Sigmoid colon (tissue), 7 donors: ENCODE results near the gene MIPEP. TPM values are rescaled to one million over a fixed set of nuclear protein-coding genes. Genes with fewer than 3 reads are reported as not detected.

Experiments
- DNase-seq: peaks from one replicate; pipeline ENCODE4 v3.0.0-alpha.2; 2019
- H3K27ac ChIP-seq, 4 donors: fragments of 200-600 bp; sonication (generic); one replicate each; pipeline ENCODE4 v1.5.1; 2016 to 2019; ENCODE audit warnings: mild to moderate bottlenecking in 1 of 4
- H3K27me3 ChIP-seq, 3 donors: fragments of 200-600 bp; sonication (generic); one replicate each; pipeline ENCODE4 v1.5.1; 2019; ENCODE audit warnings: mild to moderate bottlenecking in 1 of 3
- H3K36me3 ChIP-seq, 4 donors: fragments of 200-600 bp; sonication (generic); one replicate each; pipeline ENCODE4 v1.5.1; 2016 to 2019
- H3K4me1 ChIP-seq, 4 donors: fragments of 200-600 bp; sonication (generic); one replicate each; pipeline ENCODE4 v1.5.1; 2017 to 2019
- H3K4me3 ChIP-seq, 4 donors: fragments of 200-600 bp; sonication (generic); one replicate each; pipeline ENCODE4 v1.5.1; 2017 to 2019; ENCODE audit warnings: mild to moderate bottlenecking in 2 of 4, moderate library complexity in 1 of 4
- H3K9me3 ChIP-seq, 4 donors: fragments of 200-600 bp in 3 of 4; sonication (generic) in 3 of 4; one replicate each; pipeline versions ENCODE4 v1.5.1 to v1.6.1; 2013 to 2019
- CTCF ChIP-seq, 4 experiments: fragments of 450-650 bp in 3 of 4; fragments of 200-600 bp in 1 of 4; IDR thresholded peaks; one replicate each; pipeline ENCODE4 v1.5.1; 2016 to 2019; ENCODE audit warnings: antibody characterized with exemption in 4 of 4, mild to moderate bottlenecking in 3 of 4, moderate library complexity in 2 of 4
- EP300 ChIP-seq, 4 donors: sonication (generic); formaldehyde crosslinking; IDR thresholded peaks; one replicate each; pipeline ENCODE4 v1.6.1; 2017; ENCODE audit warnings: antibody characterized with exemption in 4 of 4
- POLR2A ChIP-seq, 2 donors: fragments of 450-650 bp; IDR thresholded peaks; one replicate each; pipeline ENCODE4 v1.6.1; 2016; ENCODE audit warnings: antibody characterized with exemption in 2 of 2, mild to moderate bottlenecking in 2 of 2, moderate library complexity in 2 of 2
- POLR2AphosphoS5 ChIP-seq, 4 donors: sonication (generic); formaldehyde crosslinking; IDR thresholded peaks; one replicate each; pipeline ENCODE4 v1.6.1; 2017; ENCODE audit warnings: antibody characterized with exemption in 4 of 4
- WGBS, 2 donors: extraction: QIAGEN DNeasy Blood & Tissue Kit; methylation state at CpG; one replicate each; pipeline ENCODE4 v1.1.7; 2013; 5-methylcytosine and 5-hydroxymethylcytosine counted together
- intact Hi-C: fragments of 100-400 bp; cut with DNase I; formaldehyde crosslinking; loops from one replicate; pipeline ENCODE4 v1.15.1; 2023
- polyA plus RNA-seq, 3 donors: library from polyadenylated mRNA; stranded (reverse); fragments of 200-250 nt; gene quantifications; one replicate each; pipeline ENCODE4 v1.2.3, GENCODE V29; 2013
- total RNA-seq, 4 donors: library from RNA; depleted of rRNA; stranded (reverse); fragments of >200 nt; gene quantifications; one replicate each; pipeline ENCODE4 v1.1.0, GENCODE V29; 2016
- donor health status: healthy with polysubstance abuse.
- donor health status: Bipolar disorder and iron deficiency.
- donor health status: healthy.

Gene MIPEP
- total and polyA plus RNA-seq, 7 donors, result 10.7 to 20.5 (median 11.4) TPM

DNA sequence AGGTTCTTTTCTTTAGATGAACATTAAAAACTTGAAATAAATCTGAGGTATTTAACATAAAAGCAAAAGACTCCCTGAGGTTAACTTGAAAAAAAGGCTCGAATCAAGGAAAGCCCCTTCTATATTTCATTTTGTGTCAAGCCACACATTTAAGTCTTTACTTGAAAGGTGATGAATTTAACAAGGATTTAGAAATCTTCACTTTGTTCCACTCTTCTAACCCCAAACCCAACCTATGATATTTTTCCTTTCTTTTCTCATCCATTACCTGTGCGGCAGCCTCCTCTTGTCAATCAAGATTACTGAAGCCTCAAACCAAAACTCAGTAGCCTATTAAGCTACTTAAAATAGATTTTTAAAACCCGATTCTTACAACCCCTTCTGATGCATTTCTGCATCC lies 33.8 kb downstream of the MIPEP start:
- TF ChIP-seq CTCF (IDR thresholded peaks at IDR 0.05), result no peak
- TF ChIP-seq POLR2AphosphoS5 (IDR thresholded peaks at IDR 0.05), result no peak
- TF ChIP-seq POLR2A (IDR thresholded peaks at IDR 0.05), result no peak
- TF ChIP-seq EP300 (IDR thresholded peaks at IDR 0.05), result no peak
- Histone ChIP-seq H3K27me3 (no peaks in the 10 kb centered on the region), H3K4me1 (no peaks in the 10 kb centered on the region), H3K4me3 (no peak overlapping the region), H3K36me3 (peaks cover 0 to 9% (median 3%) of the 10 kb centered on the region in 4 donors), H3K27ac (no peak overlapping the region), H3K9me3 (no peaks in the 10 kb centered on the region)
- 84 to 90% methylated on average over 3 of the region's 3 CpGs for WGBS, 2 donors
- no peak for DNase-seq
- intact Hi-C loops, result no loop called here

- Histone ChIP-seq H3K27ac (no peak overlapping the region), H3K4me3 (no peak overlapping the region), H3K9me3 (no peaks in the 10 kb centered on the region), H3K4me1 (peaks cover 0 to 10% (median 9%) of the 10 kb centered on the region in 4 donors), H3K27me3 (no peaks in the 10 kb centered on the region), H3K36me3 (peaks cover 0 to 9% (median 3%) of the 10 kb centered on the region in 4 donors)
- intact Hi-C loops, result no loop called here
- TF ChIP-seq CTCF (IDR thresholded peaks at IDR 0.05), result no peak
- TF ChIP-seq POLR2A (IDR thresholded peaks at IDR 0.05), result no peak
- no peak for TF ChIP-seq EP300 (IDR thresholded peaks at IDR 0.05)
- TF ChIP-seq POLR2AphosphoS5 (IDR thresholded peaks at IDR 0.05), result no peak
- WGBS, 2 donors, result 49 to 75% methylated on average over 2 of the region's 2 CpGs
- DNase-seq, result no peak
Measured at GRCh38 chr13:23852351-23852750, 36.8 kb downstream of the MIPEP start.

- intact Hi-C loops, result no loop called here
- Histone ChIP-seq H3K4me3 (no peak overlapping the region), H3K9me3 (no peaks in the 10 kb centered on the region), H3K4me1 (peaks cover 0 to 10% (median 9%) of the 10 kb centered on the region in 4 donors), H3K27me3 (no peaks in the 10 kb centered on the region), H3K27ac (no peak overlapping the region), H3K36me3 (peaks cover 0 to 6% (median 2%) of the 10 kb centered on the region in 4 donors)
- TF ChIP-seq CTCF (IDR thresholded peaks at IDR 0.05) (no peak), POLR2AphosphoS5 (IDR thresholded peaks at IDR 0.05) (no peak), EP300 (IDR thresholded peaks at IDR 0.05) (no peak), POLR2A (IDR thresholded peaks at IDR 0.05) (no peak)
- WGBS, 2 donors, result 91 to 92% methylated on average over 2 of the region's 2 CpGs
- DNase-seq, result no peak
Measured at GRCh38 chr13:23851106-23851505, 38.1 kb downstream of the MIPEP start.

- Histone ChIP-seq H3K4me1 (peaks cover 0 to 10% (median 9%) of the 10 kb centered on the region in 4 donors), H3K36me3 (peaks cover 0 to 6% (median 0%) of the 10 kb centered on the region in 4 donors), H3K9me3 (no peaks in the 10 kb centered on the region), H3K27me3 (no peaks in the 10 kb centered on the region), H3K4me3 (no peak overlapping the region), H3K27ac (no peak overlapping the region)
- no peak for DNase-seq
- intact Hi-C loops, result no loop called here
- WGBS, 2 donors, result 65 to 90% methylated on average over 1 of the region's 1 CpG
- TF ChIP-seq EP300 (IDR thresholded peaks at IDR 0.05) (no peak), CTCF (IDR thresholded peaks at IDR 0.05) (no peak), POLR2A (IDR thresholded peaks at IDR 0.05) (no peak), POLR2AphosphoS5 (IDR thresholded peaks at IDR 0.05) (no peak)
Measured at GRCh38 chr13:23850134-23850533, 39.1 kb downstream of the MIPEP start.

DNA sequence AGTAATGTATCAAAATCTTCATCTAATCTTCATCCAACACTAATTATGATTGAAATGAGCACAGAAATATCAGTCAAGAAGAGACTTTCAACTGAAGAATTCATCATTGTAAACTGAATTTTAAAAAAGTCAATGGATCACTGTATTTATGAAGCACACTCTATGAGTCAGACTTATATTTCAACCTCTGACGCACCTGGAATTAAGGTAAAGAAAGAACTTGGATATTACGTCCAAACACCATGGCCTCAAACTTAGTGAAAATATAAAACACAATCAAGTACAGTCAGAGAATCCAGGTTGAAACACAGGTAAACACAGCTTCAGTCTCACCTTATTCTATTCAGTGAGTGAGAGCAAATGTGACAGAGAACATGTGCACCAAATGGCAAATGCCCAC lies 39.5 kb downstream of the MIPEP start:
- intact Hi-C loops, result no loop called here
- no peak for TF ChIP-seq EP300 (IDR thresholded peaks at IDR 0.05)
- no peak for TF ChIP-seq POLR2A (IDR thresholded peaks at IDR 0.05)
- TF ChIP-seq POLR2AphosphoS5 (IDR thresholded peaks at IDR 0.05), result no peak
- no peak for TF ChIP-seq CTCF (IDR thresholded peaks at IDR 0.05)
- DNase-seq, result no peak
- Histone ChIP-seq H3K36me3 (peaks cover 0 to 6% (median 0%) of the 10 kb centered on the region in 4 donors), H3K4me1 (peaks cover 0 to 10% (median 9%) of the 10 kb centered on the region in 4 donors), H3K27ac (no peak overlapping the region), H3K4me3 (no peak overlapping the region), H3K9me3 (no peaks in the 10 kb centered on the region), H3K27me3 (no peaks in the 10 kb centered on the region)
- 97% methylated on average over 2 of the region's 2 CpGs for WGBS, 2 donors
